HCT116 (cell line): ENCODE data around the gene CENPS. TPM values are rescaled to one million over a fixed set of nuclear protein-coding genes. Genes with fewer than 3 reads are reported as not detected.

Source experiments
- ATAC-seq: fragments of 200-7000 bp; cut with Tn5 transposase; 2 replicates; pipeline ENCODE4 v1.9.1; 2020; ENCODE audit warnings: mild to moderate bottlenecking, moderate library complexity
- BruUV-seq: library from RNA; stranded (reverse); fragments of 400-500 nt; replicated peaks from 2 replicates; lab custom pipeline; 2021; lab: Mats Ljungman, UMichigan
- CTCF ChIA-PET: fragments of 300-600 bp; sonication (Branson Sonifier 250); formaldehyde crosslinking; loops from one replicate; lab custom pipeline; 2021; ENCODE audit warnings: antibody characterized with exemption; lab: Charles Lee
- POLR2A ChIA-PET: fragments of 300-600, 350-600 bp; sonication (Branson Sonifier 250); formaldehyde crosslinking; loops from one replicate; lab custom pipeline; 2021; ENCODE audit warnings: antibody characterized with exemption; lab: Charles Lee
- RAD21 ChIA-PET, 2 experiments: fragments of 300-600 bp; sonication (Branson Sonifier 250); formaldehyde crosslinking; loops; one replicate each; lab custom pipeline; 2023; ENCODE audit warnings: low total read pairs in 2 of 2; ENCODE audit not compliant: uncharacterized antibody in 2 of 2, unreplicated experiment in 2 of 2, low non-redundant PET in 1 of 2; lab: Charles Lee
- DNase-seq: peaks from one replicate; pipeline ENCODE4 v3.0.0-alpha.2; 2010; ENCODE audit warnings: low read depth, low spot score
- H2AFZ ChIP-seq: fragments of 200-600 bp; shearing (Covaris generic), sonication (generic); 2 replicates; pipeline ENCODE4 v1.6.1; 2017; ENCODE audit warnings: low read depth, mixed run types, mixed read lengths, antibody characterized with exemption, low read length; ENCODE audit not compliant: poor library complexity, severe bottlenecking
- H3K27ac ChIP-seq: 2 replicates; pipeline ENCODE4 v1.5.1; 2012; ENCODE audit warnings: low read depth, low read length
- H3K27me3 ChIP-seq: fragments of 200-600 bp; sonication (generic); 2 replicates; pipeline ENCODE4 v1.6.1; 2016; ENCODE audit warnings: mixed run types, low read length, mixed read lengths; ENCODE audit not compliant: insufficient read depth
- H3K36me3 ChIP-seq, 2 experiments: fragments of 200-500 bp in 1 of 2; fragments of 200-600 bp in 1 of 2; sonication (Bioruptor generic) in 1 of 2; sonication (generic) in 1 of 2; 2 replicates each; pipeline versions ENCODE4 v1.5.1 to v1.6.1; 2014 to 2016; ENCODE audit warnings: low read length in 2 of 2, inconsistent platforms in 1 of 2, mixed read lengths in 1 of 2, mixed run types in 1 of 2; ENCODE audit not compliant: insufficient read depth in 2 of 2, control insufficient read depth in 1 of 2
- H3K4me1 ChIP-seq, 2 experiments: fragments of 200-600 bp in 1 of 2; sonication (generic) in 1 of 2; 2 replicates each; pipeline versions ENCODE4 v1.5.1 to v1.6.1; 2012 to 2017; ENCODE audit warnings: low read length in 2 of 2, inconsistent platforms in 1 of 2, mild to moderate bottlenecking in 1 of 2, mixed read lengths in 1 of 2, mixed run types in 1 of 2, moderate library complexity in 1 of 2; ENCODE audit not compliant: insufficient read depth in 2 of 2, control insufficient read depth in 1 of 2
- H3K4me2 ChIP-seq: fragments of 200-600 bp; sonication (generic); 2 replicates; pipeline ENCODE4 v1.6.1; 2017; ENCODE audit warnings: mixed run types, low read length, mixed read lengths
- H3K4me3 ChIP-seq, 2 experiments: fragments of 200-600 bp in 1 of 2; sonication (generic) in 1 of 2; replicated peaks in 1 of 2; 2 replicates each; pipeline ENCODE4 v1.5.1; 2011 to 2016; ENCODE audit warnings: low read length in 2 of 2, control low read depth in 1 of 2, low read depth in 1 of 2, mild to moderate bottlenecking in 1 of 2, mixed read lengths in 1 of 2, mixed run types in 1 of 2
- H3K79me2 ChIP-seq: fragments of 200-600 bp; sonication (generic); 2 replicates; pipeline ENCODE4 v1.6.1; 2017; ENCODE audit warnings: mild to moderate bottlenecking, mixed run types, low read length, moderate library complexity, mixed read lengths; ENCODE audit not compliant: insufficient read depth
- H3K9ac ChIP-seq: fragments of 200-600 bp; sonication (generic); 2 replicates; pipeline ENCODE4 v1.6.1; 2016; ENCODE audit warnings: low read length, mixed read lengths
- H3K9me2 ChIP-seq: fragments of 200-600 bp; sonication (generic), shearing (Covaris generic); 2 replicates; pipeline ENCODE4 v1.6.1; 2017; ENCODE audit warnings: mixed run types, mild to moderate bottlenecking, moderate library complexity; ENCODE audit not compliant: insufficient read depth
- H3K9me3 ChIP-seq, 2 experiments: fragments of 200-500 bp in 1 of 2; fragments of 200-600 bp in 1 of 2; sonication (Bioruptor generic) in 1 of 2; sonication (generic) in 1 of 2; 2 replicates each; pipeline ENCODE4 v1.6.1; 2014 to 2017; ENCODE audit warnings: low read length in 2 of 2, mixed read lengths in 2 of 2, inconsistent platforms in 1 of 2, low read depth in 1 of 2, mild to moderate bottlenecking in 1 of 2, mixed run types in 1 of 2, moderate library complexity in 1 of 2; ENCODE audit not compliant: control insufficient read depth in 1 of 2, insufficient read depth in 1 of 2
- H4K20me1 ChIP-seq: fragments of 200-600 bp; sonication (generic), shearing (Covaris generic); 2 replicates; pipeline ENCODE4 v1.6.1; 2017; ENCODE audit warnings: mixed run types, mild to moderate bottlenecking, moderate library complexity; ENCODE audit not compliant: insufficient read depth
- CBX3 ChIP-seq: IDR thresholded peaks from 2 replicates; pipeline ENCODE4 v1.6.1; 2012; ENCODE audit warnings: low read depth
- CEBPB ChIP-seq: IDR thresholded peaks from 2 replicates; pipeline ENCODE4 v1.6.1; 2012; ENCODE audit warnings: low read depth
- EGR1 ChIP-seq: IDR thresholded peaks from 2 replicates; pipeline ENCODE4 v1.6.1; 2012; ENCODE audit warnings: low read depth
- ELF1 ChIP-seq: IDR thresholded peaks from 2 replicates; pipeline ENCODE4 v1.6.1; 2012; ENCODE audit warnings: low read depth, borderline replicate concordance
- EZH2 ChIP-seq: fragments of 200-600 bp; sonication (generic); IDR thresholded peaks from 2 replicates; pipeline ENCODE4 v1.6.1; 2017; ENCODE audit warnings: antibody characterized with exemption, mixed run types
- EZH2phosphoT487 ChIP-seq: fragments of 200-600 bp; IDR thresholded peaks from 2 replicates; pipeline ENCODE4 v1.6.1; 2018; ENCODE audit warnings: antibody characterized with exemption, borderline replicate concordance
- FOSL1 ChIP-seq: IDR thresholded peaks from 2 replicates; pipeline ENCODE4 v1.6.1; 2012; ENCODE audit warnings: low read depth
- JUND ChIP-seq: IDR thresholded peaks from 2 replicates; pipeline ENCODE4 v1.6.1; 2012
- POLR2A ChIP-seq: IDR thresholded peaks from 2 replicates; pipeline ENCODE4 v1.7.0; 2011; ENCODE audit warnings: borderline replicate concordance; ENCODE audit not compliant: insufficient read depth, insufficient read length; ENCODE audit errors: extremely low read depth
- POLR2AphosphoS5 ChIP-seq: IDR thresholded peaks from 2 replicates; pipeline ENCODE4 v1.6.1; 2011; ENCODE audit warnings: mild to moderate bottlenecking, low read depth, low read length, moderate library complexity
- RAD21 ChIP-seq: IDR thresholded peaks from 2 replicates; pipeline ENCODE4 v1.6.1; 2012; ENCODE audit warnings: low read depth, mild to moderate bottlenecking
- SIN3A ChIP-seq: IDR thresholded peaks from 2 replicates; pipeline ENCODE4 v1.6.1; 2012; ENCODE audit warnings: low read depth
- SP1 ChIP-seq: IDR thresholded peaks from 2 replicates; pipeline ENCODE4 v1.6.1; 2012; ENCODE audit warnings: low read depth
- TCF7L2 ChIP-seq: IDR thresholded peaks from 2 replicates; pipeline ENCODE4 v1.7.0; 2011; ENCODE audit warnings: borderline replicate concordance, inconsistent platforms; ENCODE audit not compliant: insufficient read depth, insufficient read length; ENCODE audit errors: extremely low read depth
- intact Hi-C: fragments of 100-400 bp; cut with micrococcal nuclease; formaldehyde crosslinking; loops from 2 replicates; pipeline ENCODE4 v1.10.0; 2022
- total RNA-seq: library from RNA; stranded (reverse); gene quantifications from one replicate; pipeline ENCODE4 v1.2.1, GENCODE V29; 2021; ENCODE audit not compliant: unreplicated experiment
- TF ChIP-seq, protein P1 (sequence below), 3 experiments: fragments of 200-600 bp in 1 of 3; sonication (generic) in 1 of 3; IDR thresholded peaks in 2 of 3; conservative IDR thresholded peaks in 1 of 3; 2 replicates each; pipeline ENCODE4 v1.5.1; 2012 to 2017; ENCODE audit warnings: low read depth in 2 of 3, low read length in 2 of 3, antibody characterized with exemption in 1 of 3, borderline replicate concordance in 1 of 3, control low read depth in 1 of 3, mild to moderate bottlenecking in 1 of 3, mixed read lengths in 1 of 3, mixed run types in 1 of 3, moderate library complexity in 1 of 3; ENCODE audit not compliant: insufficient read depth in 1 of 3
- TF ChIP-seq, protein P2 (sequence below): IDR thresholded peaks from 2 replicates; pipeline ENCODE4 v1.6.1; 2012
- TF ChIP-seq, protein P3 (sequence below): IDR thresholded peaks from 2 replicates; pipeline ENCODE4 v1.6.1; 2012; ENCODE audit warnings: low read depth
- TF ChIP-seq, protein P4 (sequence below): IDR thresholded peaks from 2 replicates; pipeline ENCODE4 v1.6.1; 2012
- TF ChIP-seq, protein P5 (sequence below): IDR thresholded peaks from 2 replicates; pipeline ENCODE4 v1.6.1; 2011; ENCODE audit warnings: mild to moderate bottlenecking, low read length, moderate library complexity; ENCODE audit not compliant: insufficient replicate concordance; ENCODE audit errors: extremely low read depth

Gene CENPS
- total RNA-seq, 1 experiment from 2014 or later, result 21.9 TPM

- Histone ChIP-seq H3K9me2 (no peaks in the 10 kb centered on the region), H3K36me3 (no peaks in the 10 kb centered on the region), H3K79me2 (no peaks in the 10 kb centered on the region), H3K4me3 (no peak overlapping the region), H3K4me2 (no peak overlapping the region), H3K27ac (no peak overlapping the region), H4K20me1 (no peaks in the 10 kb centered on the region), H3K27me3 (no peaks in the 10 kb centered on the region), H3K9ac (no peak overlapping the region), H3K9me3 (peaks cover 0 to 4% of the 10 kb centered on the region in 2 experiments; a peak in 1 of 4 replicates), H3K4me1 (no peaks in the 10 kb centered on the region), H2AFZ (no peak overlapping the region)
- DNase-seq (no peak), ATAC-seq (no peak)
- BruUV-seq, result no TSS peak
- ChIA-PET CTCF (no interaction called here), POLR2A (no interaction called here), RAD21 (no interaction called here)
- TF ChIP-seq, protein P1, sequence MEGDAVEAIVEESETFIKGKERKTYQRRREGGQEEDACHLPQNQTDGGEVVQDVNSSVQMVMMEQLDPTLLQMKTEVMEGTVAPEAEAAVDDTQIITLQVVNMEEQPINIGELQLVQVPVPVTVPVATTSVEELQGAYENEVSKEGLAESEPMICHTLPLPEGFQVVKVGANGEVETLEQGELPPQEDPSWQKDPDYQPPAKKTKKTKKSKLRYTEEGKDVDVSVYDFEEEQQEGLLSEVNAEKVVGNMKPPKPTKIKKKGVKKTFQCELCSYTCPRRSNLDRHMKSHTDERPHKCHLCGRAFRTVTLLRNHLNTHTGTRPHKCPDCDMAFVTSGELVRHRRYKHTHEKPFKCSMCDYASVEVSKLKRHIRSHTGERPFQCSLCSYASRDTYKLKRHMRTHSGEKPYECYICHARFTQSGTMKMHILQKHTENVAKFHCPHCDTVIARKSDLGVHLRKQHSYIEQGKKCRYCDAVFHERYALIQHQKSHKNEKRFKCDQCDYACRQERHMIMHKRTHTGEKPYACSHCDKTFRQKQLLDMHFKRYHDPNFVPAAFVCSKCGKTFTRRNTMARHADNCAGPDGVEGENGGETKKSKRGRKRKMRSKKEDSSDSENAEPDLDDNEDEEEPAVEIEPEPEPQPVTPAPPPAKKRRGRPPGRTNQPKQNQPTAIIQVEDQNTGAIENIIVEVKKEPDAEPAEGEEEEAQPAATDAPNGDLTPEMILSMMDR (IDR thresholded peaks at IDR 0.05 in 2 of 3, conservative IDR thresholded peaks at IDR 0.05 in 1 of 3; ENCODE audit: borderline replicate concordance in 1 of 3, insufficient read depth in 1 of 3, low read depth in 2 of 3, low read length in 2 of 3), result no peak
- TF ChIP-seq RAD21 (no peak), TCF7L2 (no peak), EZH2phosphoT487 (no peak), POLR2AphosphoS5 (no peak), SP1 (no peak), EGR1 (no peak), FOSL1 (no peak), CBX3 (no peak), EZH2 (no peak), SIN3A (no peak), ELF1 (no peak), CEBPB (no peak), JUND (no peak), POLR2A (no peak)
- TF ChIP-seq, protein P2, sequence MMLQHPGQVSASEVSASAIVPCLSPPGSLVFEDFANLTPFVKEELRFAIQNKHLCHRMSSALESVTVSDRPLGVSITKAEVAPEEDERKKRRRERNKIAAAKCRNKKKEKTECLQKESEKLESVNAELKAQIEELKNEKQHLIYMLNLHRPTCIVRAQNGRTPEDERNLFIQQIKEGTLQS, result no peak
- TF ChIP-seq, protein P3, sequence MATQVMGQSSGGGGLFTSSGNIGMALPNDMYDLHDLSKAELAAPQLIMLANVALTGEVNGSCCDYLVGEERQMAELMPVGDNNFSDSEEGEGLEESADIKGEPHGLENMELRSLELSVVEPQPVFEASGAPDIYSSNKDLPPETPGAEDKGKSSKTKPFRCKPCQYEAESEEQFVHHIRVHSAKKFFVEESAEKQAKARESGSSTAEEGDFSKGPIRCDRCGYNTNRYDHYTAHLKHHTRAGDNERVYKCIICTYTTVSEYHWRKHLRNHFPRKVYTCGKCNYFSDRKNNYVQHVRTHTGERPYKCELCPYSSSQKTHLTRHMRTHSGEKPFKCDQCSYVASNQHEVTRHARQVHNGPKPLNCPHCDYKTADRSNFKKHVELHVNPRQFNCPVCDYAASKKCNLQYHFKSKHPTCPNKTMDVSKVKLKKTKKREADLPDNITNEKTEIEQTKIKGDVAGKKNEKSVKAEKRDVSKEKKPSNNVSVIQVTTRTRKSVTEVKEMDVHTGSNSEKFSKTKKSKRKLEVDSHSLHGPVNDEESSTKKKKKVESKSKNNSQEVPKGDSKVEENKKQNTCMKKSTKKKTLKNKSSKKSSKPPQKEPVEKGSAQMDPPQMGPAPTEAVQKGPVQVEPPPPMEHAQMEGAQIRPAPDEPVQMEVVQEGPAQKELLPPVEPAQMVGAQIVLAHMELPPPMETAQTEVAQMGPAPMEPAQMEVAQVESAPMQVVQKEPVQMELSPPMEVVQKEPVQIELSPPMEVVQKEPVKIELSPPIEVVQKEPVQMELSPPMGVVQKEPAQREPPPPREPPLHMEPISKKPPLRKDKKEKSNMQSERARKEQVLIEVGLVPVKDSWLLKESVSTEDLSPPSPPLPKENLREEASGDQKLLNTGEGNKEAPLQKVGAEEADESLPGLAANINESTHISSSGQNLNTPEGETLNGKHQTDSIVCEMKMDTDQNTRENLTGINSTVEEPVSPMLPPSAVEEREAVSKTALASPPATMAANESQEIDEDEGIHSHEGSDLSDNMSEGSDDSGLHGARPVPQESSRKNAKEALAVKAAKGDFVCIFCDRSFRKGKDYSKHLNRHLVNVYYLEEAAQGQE, result no peak
- TF ChIP-seq, protein P4, sequence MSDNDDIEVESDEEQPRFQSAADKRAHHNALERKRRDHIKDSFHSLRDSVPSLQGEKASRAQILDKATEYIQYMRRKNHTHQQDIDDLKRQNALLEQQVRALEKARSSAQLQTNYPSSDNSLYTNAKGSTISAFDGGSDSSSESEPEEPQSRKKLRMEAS, result no peak
- TF ChIP-seq, protein P5, sequence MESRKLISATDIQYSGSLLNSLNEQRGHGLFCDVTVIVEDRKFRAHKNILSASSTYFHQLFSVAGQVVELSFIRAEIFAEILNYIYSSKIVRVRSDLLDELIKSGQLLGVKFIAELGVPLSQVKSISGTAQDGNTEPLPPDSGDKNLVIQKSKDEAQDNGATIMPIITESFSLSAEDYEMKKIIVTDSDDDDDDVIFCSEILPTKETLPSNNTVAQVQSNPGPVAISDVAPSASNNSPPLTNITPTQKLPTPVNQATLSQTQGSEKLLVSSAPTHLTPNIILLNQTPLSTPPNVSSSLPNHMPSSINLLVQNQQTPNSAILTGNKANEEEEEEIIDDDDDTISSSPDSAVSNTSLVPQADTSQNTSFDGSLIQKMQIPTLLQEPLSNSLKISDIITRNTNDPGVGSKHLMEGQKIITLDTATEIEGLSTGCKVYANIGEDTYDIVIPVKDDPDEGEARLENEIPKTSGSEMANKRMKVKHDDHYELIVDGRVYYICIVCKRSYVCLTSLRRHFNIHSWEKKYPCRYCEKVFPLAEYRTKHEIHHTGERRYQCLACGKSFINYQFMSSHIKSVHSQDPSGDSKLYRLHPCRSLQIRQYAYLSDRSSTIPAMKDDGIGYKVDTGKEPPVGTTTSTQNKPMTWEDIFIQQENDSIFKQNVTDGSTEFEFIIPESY, result no peak
- intact Hi-C loops, result no loop called here
Measured at GRCh38 chr1:10450156-10450814, 20.1 kb downstream of the CENPS start.
